PC-3 (cell line): Measurements from ENCODE around the gene KCND3.

Experiments used
- EZH2 ChIP-seq: fragments of 300-600 bp; sonication (generic); IDR thresholded peaks from one replicate; pipeline ENCODE4 v1.6.1; 2017; ENCODE audit warnings: antibody characterized with exemption, mild to moderate bottlenecking, low read length; ENCODE audit not compliant: unreplicated experiment
- TF ChIP-seq, protein P1 (sequence below): fragments of 300-600 bp; sonication (generic); conservative IDR thresholded peaks from 2 replicates; pipeline ENCODE4 v1.5.1; 2017; ENCODE audit warnings: antibody characterized with exemption, low read depth, mild to moderate bottlenecking, low read length

DNA sequence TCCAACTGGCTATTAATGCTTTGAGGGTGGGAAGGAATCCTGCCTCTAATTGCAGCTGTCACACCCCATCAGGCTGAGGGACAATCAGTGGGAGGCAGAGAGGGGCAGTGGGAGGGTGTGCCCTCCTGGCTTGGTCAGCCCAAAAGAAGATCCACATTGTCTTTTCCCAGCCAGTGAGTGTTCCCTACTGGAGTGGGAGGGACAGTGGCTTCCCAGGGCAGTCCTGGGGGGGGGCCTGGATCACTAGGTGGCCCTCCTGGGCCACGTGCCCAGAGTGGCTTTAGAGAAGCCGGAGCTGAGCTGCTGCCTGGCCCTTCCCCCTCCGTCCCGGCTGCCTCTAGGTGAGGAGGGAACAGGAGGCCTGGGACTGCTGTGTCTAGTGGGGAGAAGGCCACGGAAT is 264.3 kb downstream of the KCND3 start:
- TF ChIP-seq, protein P1, sequence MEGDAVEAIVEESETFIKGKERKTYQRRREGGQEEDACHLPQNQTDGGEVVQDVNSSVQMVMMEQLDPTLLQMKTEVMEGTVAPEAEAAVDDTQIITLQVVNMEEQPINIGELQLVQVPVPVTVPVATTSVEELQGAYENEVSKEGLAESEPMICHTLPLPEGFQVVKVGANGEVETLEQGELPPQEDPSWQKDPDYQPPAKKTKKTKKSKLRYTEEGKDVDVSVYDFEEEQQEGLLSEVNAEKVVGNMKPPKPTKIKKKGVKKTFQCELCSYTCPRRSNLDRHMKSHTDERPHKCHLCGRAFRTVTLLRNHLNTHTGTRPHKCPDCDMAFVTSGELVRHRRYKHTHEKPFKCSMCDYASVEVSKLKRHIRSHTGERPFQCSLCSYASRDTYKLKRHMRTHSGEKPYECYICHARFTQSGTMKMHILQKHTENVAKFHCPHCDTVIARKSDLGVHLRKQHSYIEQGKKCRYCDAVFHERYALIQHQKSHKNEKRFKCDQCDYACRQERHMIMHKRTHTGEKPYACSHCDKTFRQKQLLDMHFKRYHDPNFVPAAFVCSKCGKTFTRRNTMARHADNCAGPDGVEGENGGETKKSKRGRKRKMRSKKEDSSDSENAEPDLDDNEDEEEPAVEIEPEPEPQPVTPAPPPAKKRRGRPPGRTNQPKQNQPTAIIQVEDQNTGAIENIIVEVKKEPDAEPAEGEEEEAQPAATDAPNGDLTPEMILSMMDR: no peak
- no peak for TF ChIP-seq EZH2
